WTC11 (cell line): ENCODE measurements around the gene NPAS3.

Source experiments
- FOXJ3 ChIP-seq: sonication (generic); formaldehyde crosslinking; IDR thresholded peaks from 2 replicates; pipeline ENCODE4 v1.9.0; 2021; ENCODE audit warnings: missing genetic modification reagents, mild to moderate bottlenecking, borderline replicate concordance
- PRRX2 ChIP-seq: fragments of 250-450 bp; sonication (Bioruptor Pico); IDR thresholded peaks from 2 replicates; pipeline ENCODE4 v1.8.0; 2021; ENCODE audit warnings: mild to moderate bottlenecking
- ZBTB21 ChIP-seq: sonication (generic); formaldehyde crosslinking; IDR thresholded peaks from 2 replicates; pipeline ENCODE4 v1.8.1; 2023; ENCODE audit warnings: mild to moderate bottlenecking, missing genetic modification reagents, borderline replicate concordance
- TF ChIP-seq, protein P1 (sequence below): fragments of 200-600 bp; IDR thresholded peaks from 2 replicates; pipeline ENCODE4 v1.8.0; 2022; ENCODE audit warnings: antibody characterized with exemption
- TF ChIP-seq, protein P2 (sequence below): sonication (generic); formaldehyde crosslinking; IDR thresholded peaks from 2 replicates; pipeline ENCODE4 v1.8.0; 2022; ENCODE audit warnings: missing genetic modification reagents

DNA sequence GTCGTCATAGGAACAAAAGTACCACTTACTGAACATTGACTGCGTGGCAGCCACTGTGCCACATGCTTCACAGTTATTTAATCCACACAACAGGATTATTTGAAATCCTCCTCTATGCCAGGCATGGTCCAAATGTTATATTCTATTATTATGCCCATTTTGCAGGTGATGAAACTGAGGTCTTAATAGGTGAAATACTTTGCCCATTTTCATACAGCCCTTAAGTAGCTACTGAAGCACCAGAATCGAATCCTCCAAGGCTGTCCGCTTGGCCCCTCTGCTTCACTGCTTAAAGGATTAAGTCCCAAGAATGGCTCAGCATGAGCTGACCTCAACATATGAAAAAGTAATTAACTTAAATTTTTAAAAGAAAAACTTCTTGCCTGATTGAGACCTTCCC is 799.4 kb downstream of the NPAS3 start:
- TF ChIP-seq PRRX2 (CRISPR knock-in tag) (no peak), ZBTB21 (CRISPR knock-in tag) (no peak), FOXJ3 (CRISPR knock-in tag) (no peak)
- TF ChIP-seq, protein P1, sequence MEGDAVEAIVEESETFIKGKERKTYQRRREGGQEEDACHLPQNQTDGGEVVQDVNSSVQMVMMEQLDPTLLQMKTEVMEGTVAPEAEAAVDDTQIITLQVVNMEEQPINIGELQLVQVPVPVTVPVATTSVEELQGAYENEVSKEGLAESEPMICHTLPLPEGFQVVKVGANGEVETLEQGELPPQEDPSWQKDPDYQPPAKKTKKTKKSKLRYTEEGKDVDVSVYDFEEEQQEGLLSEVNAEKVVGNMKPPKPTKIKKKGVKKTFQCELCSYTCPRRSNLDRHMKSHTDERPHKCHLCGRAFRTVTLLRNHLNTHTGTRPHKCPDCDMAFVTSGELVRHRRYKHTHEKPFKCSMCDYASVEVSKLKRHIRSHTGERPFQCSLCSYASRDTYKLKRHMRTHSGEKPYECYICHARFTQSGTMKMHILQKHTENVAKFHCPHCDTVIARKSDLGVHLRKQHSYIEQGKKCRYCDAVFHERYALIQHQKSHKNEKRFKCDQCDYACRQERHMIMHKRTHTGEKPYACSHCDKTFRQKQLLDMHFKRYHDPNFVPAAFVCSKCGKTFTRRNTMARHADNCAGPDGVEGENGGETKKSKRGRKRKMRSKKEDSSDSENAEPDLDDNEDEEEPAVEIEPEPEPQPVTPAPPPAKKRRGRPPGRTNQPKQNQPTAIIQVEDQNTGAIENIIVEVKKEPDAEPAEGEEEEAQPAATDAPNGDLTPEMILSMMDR = no peak
- TF ChIP-seq, protein P2, sequence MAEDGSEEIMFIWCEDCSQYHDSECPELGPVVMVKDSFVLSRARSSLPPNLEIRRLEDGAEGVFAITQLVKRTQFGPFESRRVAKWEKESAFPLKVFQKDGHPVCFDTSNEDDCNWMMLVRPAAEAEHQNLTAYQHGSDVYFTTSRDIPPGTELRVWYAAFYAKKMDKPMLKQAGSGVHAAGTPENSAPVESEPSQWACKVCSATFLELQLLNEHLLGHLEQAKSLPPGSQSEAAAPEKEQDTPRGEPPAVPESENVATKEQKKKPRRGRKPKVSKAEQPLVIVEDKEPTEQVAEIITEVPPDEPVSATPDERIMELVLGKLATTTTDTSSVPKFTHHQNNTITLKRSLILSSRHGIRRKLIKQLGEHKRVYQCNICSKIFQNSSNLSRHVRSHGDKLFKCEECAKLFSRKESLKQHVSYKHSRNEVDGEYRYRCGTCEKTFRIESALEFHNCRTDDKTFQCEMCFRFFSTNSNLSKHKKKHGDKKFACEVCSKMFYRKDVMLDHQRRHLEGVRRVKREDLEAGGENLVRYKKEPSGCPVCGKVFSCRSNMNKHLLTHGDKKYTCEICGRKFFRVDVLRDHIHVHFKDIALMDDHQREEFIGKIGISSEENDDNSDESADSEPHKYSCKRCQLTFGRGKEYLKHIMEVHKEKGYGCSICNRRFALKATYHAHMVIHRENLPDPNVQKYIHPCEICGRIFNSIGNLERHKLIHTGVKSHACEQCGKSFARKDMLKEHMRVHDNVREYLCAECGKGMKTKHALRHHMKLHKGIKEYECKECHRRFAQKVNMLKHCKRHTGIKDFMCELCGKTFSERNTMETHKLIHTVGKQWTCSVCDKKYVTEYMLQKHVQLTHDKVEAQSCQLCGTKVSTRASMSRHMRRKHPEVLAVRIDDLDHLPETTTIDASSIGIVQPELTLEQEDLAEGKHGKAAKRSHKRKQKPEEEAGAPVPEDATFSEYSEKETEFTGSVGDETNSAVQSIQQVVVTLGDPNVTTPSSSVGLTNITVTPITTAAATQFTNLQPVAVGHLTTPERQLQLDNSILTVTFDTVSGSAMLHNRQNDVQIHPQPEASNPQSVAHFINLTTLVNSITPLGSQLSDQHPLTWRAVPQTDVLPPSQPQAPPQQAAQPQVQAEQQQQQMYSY (CRISPR knock-in tag) = no peak
